Renal cortex interstitium (tissue), 11 donors: Measurements from ENCODE around the gene CAMSAP2. TPM values are rescaled to one million over a fixed set of nuclear protein-coding genes. Genes with fewer than 3 reads are reported as not detected.
"Not testable (repeated sequence)": the region's sequence is repeated elsewhere in the genome, so short reads cannot be mapped to it uniquely, and the experiment has no call there.

ENCODE experiments used
- DNase-seq, 11 donors: peaks; one replicate each; pipeline ENCODE4 v3.0.0-alpha.2; 2013; ENCODE audit warnings: low read depth in 9 of 11, low spot score in 4 of 11; ENCODE audit errors: extremely low read depth in 1 of 11
- polyA plus RNA-seq, 3 donors: library from polyadenylated mRNA; unstranded; fragments of 120-200 nt; gene quantifications; one replicate each; pipeline ENCODE4 v1.2.1, GENCODE V29; 2013; ENCODE audit not compliant: insufficient read length in 3 of 3

The CAMSAP2 gene
- polyA plus RNA-seq, 3 donors, result 35.8 to 41.0 (median 36.0) TPM

DNA sequence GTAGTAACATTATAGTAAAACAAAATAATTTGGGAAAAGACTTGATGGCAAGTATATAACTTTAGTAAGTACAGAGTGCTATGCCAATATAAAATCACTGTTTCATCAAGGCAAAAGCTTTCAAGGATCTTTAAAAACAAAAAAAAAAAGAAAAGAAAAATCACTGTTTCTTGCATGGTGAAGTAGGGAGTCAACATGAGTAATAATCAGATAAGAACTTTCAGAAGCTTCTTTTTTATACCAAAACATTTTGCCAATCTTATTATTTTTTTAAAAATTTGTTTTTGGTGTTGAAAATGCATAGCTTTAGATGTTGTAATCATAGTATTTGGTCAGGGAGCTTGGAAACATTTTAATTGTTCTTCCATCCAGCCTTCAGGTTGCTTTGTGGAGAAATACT is 37.2 kb downstream of the CAMSAP2 start:
- DNase-seq, result no peak

DNA sequence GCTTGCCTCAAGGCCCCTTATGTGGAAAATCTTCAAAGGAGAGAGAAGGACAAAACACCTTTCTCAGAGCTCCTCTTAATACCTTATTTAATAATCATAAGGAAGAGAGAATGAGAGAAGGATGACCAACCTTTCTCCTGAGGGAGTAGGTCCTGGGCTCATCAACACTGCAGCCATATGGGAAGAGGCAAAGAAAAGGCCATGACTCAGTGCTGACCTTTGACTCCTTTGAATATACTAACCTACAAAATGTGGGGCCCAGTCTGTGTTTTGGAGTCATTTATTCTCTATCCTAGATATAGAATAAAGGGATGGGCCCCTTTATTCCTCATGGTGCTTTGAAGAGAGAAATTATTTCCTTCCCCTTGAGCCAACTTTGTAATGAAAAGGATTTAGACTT is 38.3 kb downstream of the CAMSAP2 start:
- DNase-seq, result no peak

DNA sequence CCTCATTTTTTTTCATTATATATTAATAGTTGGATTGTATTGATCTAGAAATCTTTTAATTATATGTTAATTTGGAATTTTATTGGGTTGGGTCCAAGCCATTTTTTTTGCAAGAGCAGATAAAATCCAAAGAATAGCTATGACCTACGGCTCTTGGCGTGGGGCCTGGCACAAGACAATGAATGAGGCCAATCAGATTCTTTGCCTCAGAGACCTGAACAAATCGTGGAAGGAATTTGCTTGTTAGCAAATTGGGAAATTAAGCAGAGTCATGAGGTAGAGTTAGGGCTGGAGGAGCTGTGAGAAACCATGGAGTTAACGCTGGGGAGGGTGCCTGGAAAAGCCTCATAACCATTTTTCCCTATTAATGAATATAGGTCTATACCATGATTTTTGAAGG is 40.1 kb downstream of the CAMSAP2 start:
- DNase-seq, result no peak

DNA sequence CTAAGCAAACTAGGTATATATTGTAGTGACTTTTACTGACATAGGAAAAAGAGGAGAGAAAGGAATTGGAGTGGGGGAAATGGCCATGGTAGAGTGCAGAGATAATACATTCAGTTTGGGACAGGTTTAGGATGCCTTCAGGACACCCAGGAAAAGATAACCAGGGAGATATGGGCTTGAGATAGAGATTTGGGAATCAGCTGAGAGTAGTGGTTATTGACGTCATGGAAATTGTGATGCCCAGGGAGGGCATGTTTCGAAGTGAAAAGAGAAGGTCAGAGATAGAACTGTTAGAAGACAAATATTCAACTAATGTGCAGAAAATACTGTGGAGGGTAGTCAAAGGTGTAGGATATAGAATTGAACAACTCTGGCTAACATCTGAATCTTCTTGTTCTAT is 40.6 kb downstream of the CAMSAP2 start:
- no peak for DNase-seq

DNA sequence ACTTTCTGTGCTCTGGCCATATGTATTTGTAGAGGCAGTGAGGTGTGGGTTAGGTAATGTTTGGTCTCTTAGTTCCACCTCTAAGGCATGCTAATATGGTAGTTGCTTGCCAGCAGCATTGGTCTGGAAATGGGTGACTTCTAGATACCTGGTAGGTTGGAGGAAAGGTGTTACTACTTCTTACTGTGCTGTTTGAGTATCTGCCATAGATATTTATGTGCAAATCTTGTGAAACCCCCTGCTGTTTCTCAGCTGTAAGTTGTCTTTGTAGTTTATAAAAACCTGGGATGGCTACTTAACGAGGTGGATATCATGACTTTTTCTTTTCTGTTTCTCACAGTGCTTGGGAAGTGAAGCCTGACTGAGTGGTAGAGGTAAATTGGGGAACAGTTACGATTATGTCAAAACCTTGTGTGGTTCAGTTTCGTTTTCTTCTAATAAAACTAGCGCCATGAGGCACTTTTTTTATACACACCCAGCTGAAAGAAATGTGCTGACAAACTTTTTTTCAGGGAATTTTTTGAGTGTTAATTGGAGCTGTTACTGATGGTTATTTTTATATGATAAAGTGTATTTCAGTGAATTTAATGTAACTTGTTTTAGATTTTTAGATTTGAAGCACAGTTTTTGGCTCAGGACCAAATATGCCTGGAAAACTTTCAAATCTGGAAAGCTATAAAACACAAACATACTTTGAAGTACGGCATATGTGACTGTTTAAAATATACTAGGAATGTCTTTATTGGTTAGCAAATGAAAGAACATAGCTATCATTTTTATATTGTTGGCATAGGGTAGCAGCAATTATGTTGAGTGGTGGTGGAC is 42.1 kb downstream of the CAMSAP2 start:
- peak in 7 of 11 donors; percentile 23 to 39 (median 30) for DNase-seq

DNA sequence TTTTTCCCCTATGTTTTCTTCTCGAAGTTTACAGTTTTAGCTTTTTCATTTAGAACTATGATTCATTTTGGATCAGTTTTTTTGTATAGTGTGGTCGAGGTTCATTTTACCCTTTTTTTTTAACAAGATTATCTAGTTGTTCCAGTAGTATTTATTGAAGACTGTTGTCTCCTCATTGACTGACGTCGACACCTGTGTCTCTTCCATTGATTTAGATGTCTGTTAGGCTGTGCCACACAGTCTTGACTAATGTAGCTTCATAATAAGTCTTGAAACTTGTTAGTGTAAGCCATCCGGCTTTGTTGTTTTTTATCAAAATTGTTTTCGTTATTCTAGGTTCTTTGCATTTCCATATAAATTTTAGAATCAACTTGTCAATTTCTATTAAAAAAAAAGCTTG is 45.2 kb downstream of the CAMSAP2 start:
- no peak for DNase-seq

DNA sequence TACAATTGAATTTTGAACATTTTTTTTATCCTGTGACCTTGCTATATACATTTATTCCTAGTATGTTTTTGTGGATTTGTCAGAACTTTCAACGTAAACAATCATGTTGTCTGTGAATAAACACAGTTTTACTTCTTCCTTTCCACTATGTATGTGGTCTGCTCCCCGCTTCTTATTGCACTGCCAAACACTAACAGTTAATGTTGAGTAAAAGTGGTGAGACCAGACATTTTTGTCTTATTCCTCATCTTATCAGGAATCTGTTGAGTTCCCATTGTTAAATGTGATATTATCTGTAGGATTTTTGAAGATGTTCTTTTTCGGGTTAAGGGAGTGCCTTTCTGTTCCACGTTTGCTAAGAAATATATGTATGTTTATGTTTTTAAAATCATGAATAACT is 45.9 kb downstream of the CAMSAP2 start:
- DNase-seq, result no peak

DNA sequence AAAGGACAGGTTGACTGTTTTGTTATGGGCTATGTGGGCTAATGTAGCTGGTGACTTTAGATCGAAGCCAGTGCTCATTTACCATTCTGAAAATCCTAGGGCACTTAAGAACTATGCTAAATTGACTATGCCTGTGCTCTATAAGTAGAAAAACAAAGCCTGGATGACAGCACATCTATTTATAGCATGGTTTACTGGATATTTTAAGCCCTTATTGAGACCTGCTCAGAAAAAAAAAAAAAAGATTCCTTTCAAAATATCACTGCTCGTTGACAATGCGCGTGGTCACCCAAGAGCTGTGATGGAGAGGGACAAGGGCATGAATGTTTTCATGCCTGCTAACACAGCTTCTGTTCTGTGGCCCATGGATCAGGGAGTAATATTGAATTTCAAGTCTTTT is 48.1 kb downstream of the CAMSAP2 start:
- no peak for DNase-seq

DNA sequence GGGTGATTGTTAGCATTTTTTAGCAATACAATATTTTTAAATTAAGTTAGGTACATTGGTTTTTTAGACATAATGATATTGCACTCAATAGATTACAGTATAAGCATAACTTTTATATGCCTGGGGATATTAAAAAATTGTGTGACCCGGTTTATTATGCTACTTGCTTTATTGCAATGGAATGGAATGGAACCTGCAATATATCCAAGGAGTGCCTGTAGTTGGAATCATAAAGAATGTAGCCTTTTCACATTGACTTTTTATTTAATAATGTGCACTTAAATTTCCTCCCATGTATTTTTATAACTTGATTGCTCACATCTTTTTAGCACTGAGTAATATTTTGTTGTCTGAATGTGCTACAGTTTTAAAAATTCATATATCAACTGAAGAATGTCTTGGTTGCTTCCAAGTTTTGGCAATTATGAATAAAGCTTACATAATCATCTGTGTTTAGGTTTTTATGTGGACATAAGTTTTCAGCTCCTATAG is 49.2 kb downstream of the CAMSAP2 start:
- no peak for DNase-seq

DNA sequence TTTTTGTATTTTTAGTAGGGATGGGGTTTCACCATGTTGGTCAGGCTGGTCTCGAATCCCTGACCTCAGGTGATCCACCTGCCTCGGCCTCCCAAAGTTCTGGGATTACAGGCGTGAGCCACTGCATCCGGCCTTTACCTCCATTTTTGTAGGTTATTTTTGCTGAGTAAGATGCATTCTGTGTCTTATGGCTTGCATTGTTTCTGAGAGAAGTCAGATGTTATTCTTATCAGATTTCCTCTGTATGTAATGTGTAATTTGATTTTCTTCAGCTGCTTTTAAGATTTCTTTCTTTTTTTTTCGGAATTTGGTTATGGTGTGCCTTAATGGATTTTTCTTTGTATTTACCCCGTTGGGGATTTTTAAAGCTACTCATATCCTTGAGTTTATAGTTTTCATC is 52.3 kb downstream of the CAMSAP2 start:
- DNase-seq, result not testable (repeated sequence)

DNA sequence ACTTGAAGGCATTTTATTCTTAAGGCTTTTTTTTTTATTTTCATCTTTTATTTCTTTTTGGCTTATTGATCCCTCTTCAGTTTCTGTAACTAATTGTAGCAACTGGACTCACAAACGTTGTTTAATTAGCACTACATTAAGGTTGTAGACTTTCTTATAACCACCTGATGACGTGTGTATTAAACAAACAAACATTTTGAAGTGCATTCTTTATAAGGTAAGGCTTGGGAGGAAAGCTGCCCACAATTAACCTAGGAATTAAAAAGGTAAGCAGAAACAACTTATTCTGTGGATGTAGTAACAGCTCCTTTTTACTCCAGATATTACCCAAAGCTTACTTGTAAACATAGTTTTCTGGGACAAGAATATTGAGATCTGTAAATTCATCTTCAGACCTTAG is 55.0 kb downstream of the CAMSAP2 start:
- no peak for DNase-seq

DNA sequence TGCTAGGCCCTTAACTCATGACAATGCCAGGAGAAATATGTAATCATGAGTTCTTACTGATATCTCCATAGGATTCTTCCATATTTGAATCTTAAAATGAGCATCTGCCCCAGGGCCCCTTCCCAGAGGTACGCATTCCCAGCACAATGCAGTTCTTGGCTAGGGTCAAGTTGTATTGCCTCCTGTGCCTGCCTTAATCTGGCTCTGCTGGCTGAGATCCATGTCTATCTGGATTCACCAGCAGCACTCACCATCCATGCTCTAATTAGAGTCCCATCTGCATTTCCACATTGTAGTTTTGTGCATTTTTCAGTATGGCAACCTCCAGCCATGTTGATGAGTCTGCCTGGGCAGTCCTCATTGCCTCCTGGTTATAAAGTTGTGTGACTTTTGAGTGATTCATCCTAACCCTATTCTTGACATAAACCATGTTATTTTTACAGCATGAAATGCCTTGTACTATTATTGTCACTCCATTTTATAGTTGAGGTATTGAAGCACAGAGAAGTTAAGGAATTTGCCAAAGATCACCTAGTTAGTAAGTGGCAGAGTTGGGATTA is 55.9 kb downstream of the CAMSAP2 start:
- DNase-seq, result no peak

DNA sequence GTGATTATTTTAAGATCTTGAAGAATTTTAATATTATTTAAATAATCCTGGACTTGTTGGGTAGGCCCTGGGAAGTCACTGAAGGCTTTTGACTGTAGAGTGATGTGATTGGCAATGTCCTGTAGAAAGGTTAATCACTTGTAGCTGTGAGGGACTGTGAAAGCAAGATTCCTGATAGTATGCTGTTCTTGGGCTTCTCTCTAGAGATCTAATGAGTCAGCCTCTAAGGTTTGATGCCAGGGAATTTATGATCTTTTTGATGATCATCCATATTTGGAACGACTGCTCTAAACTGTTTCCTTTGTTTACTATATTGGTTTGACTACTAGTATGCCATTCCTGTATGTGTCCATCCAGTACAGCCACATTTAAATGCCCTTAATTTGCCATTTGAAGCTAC is 56.5 kb downstream of the CAMSAP2 start:
- DNase-seq, result no peak

DNA sequence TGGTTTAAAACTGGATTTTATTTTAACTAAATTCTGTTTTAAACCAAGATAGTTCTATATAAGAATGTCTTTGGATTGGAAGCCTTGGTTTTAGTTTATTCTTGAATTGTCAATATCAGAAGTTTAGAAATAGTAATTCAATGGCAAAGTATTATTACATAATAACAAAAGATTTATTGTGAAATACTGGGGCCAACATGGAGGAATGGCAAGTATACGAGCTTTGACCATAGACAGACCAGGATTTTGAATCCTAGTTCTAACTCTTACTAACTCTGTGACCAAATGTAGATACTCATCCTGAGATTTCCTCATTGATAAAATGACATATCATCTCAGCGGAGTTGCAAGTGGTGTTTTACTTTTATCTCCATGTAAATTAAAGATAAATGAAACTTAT is 63.3 kb downstream of the CAMSAP2 start:
- no peak for DNase-seq

DNA sequence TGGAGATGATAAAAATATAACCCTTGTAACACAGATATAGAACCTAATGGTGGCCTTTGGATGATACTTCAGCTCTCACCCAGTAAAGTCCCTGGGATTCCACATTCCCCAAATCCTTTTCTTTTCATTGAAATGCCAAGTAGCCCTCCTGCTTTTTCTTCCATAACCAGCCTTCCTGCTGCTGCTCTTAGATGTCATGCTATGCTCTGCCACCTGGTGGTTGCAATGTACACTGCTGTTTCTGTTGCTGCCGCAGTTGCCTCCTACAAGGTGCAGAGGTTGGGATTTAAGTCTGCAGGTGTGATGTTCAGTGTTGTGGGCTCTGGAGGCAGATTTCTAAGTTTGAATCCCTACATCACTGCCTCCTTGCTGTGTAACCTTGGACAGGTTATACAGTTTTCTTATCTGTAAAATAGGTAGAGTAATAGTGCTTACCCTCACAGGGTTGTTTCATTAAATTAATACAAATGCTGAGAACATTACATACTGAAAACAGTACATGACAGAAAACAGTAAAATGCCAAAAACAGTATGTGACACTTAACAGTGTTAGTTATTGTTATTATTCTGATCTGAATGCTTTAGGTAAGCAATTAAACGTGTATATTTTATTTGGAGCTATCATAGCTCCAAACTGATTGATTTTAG is 64.3 kb downstream of the CAMSAP2 start:
- peak; percentile 48 to 82 (median 73) for DNase-seq

DNA sequence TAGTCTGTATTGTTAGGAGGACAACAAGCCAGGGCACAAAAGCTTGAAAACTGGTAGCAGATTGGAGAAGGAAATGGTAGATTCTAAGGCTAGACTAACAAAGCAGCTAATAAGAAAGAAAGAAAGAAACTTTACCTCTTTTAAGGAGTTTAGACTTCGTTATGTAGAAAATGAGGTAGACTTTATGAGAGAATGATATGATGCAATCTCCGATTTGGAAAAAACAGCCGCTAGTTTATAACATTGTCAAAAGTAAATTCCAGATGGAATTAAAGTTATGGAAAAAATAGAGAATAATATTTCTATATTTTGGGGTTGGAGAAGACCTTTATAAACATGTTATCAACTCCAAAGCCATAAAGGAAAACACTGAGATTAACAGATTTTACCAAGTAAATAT is 67.0 kb downstream of the CAMSAP2 start:
- DNase-seq, result no peak

DNA sequence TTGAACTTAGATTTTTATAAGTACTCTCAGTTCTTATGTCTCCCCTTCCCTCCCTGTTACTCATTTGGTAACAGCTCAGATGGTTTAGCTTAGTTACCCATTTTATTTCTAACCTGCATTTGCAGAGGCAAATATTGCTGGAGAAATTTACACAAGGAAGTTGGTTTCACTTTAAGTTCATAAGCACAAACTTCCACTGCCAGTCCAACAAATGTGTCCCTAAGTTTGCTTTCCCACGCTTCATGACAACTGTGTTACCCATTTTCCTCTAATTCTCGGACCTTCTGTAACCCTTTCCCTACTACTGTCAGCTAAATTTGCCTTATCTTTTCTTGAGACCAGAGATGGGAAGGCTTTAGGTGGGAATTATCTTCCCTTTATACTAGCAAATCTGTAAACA is 70.2 kb downstream of the CAMSAP2 start:
- DNase-seq, result no peak

DNA sequence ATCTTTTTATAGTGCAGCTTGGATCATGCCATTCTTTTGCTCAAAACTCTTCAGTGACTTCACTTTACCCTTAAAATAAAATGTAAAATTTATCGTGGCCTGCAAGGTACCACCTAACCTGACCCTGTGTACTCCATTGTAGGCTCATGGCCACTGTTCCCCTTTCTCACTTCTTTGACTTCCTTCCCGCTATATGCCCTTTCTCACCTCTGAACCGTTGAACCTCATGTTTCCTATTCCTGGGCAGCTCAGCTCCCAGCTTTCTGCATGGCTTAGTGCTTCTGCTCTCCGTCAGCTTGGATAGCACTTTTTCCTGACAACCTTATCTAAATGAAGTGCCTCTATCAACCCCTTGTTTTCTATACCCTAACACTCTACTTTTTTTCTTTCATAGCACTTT is 73.0 kb downstream of the CAMSAP2 start:
- no peak for DNase-seq

DNA sequence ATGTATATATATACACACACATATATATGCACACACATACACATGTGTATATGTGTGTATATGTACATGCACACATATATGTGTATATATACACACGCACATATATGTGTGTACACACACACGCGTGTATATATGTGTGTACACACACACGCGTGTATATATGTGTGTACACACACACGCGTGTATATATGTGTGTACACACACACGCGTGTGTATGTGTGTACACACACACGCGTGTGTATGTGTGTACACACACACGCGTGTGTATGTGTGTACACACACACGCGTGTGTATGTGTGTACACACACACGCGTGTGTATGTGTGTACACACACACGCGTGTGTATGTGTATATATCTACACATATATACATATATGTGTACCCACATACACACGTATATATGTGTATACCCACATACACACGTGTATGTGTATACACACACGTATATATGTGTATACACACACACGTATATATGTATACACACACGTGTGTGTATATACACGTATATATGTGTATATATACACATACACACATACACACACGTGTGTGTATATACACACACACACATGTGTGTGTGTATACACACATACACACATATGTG is 78.0 kb downstream of the CAMSAP2 start:
- DNase-seq, result not testable (repeated sequence)

DNA sequence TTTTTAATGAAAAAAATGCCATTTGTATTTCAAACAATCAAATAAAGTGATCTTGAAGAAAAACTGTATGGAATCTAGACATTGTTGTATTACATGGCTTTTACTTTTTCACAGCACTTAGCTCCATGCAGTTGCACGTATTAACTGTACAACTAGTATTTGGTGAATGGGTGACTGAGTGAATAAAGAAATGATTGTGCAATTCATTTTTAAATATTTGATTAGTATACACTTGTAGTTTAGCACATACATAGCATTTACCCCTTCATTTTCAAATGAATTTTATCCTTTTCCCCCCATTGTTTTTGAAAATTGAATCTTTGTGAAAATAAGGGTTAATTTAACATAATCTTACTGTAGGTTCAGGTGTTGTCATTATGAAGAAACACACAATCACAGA is 79.6 kb downstream of the CAMSAP2 start:
- no peak for DNase-seq
